ENCODE data around the gene MYH10.

MYH10 gene

GRCh38 chr17:8631554-8631877 lies 991 bp upstream of the MYH10 start:
- peaks cover 13% of the 10 kb centered on the region for H3K4me1 ChIP-seq (ENCODE audit: insufficient read depth, low read length)
- peak overlapping the region; percentile 68 for H3K9ac ChIP-seq (ENCODE audit: low read depth, low read length)

GRCh38 chr17:8630802-8631553 lies 453 bp upstream of the MYH10 start:
- peak overlapping the region; percentile 68 for H3K9ac ChIP-seq (ENCODE audit: low read depth, low read length)
- peaks cover 13% of the 10 kb centered on the region for H3K4me1 ChIP-seq (ENCODE audit: insufficient read depth, low read length)
- no peaks in the 10 kb centered on the region for H3K9me3 ChIP-seq (ENCODE audit: control insufficient read depth, insufficient read depth, low read length)
- no peaks in the 10 kb centered on the region for H3K36me3 ChIP-seq (ENCODE audit: insufficient read depth, low read length)

More at GRCh38 chr17:8631554-8631877, 991 bp upstream of the MYH10 start:
- Histone ChIP-seq H3K36me3 (ENCODE audit: insufficient read depth, low read length) (no peaks in the 10 kb centered on the region), H3K9me3 (ENCODE audit: control insufficient read depth, insufficient read depth, low read length) (no peaks in the 10 kb centered on the region)

GRCh38 chr17:8629371-8630226 lies 926 bp downstream of the MYH10 start:
- peak overlapping the region; percentile 95 for H3K9ac ChIP-seq (ENCODE audit: low read depth, low read length)
- H3K36me3 ChIP-seq (ENCODE audit: insufficient read depth, low read length), result no peaks in the 10 kb centered on the region
- peaks cover 13% of the 10 kb centered on the region for H3K4me1 ChIP-seq (ENCODE audit: insufficient read depth, low read length)
- H3K9me3 ChIP-seq (ENCODE audit: control insufficient read depth, insufficient read depth, low read length), result no peaks in the 10 kb centered on the region

GRCh38 chr17:8628609-8629169 lies 1.8 kb downstream of the MYH10 start:
- Histone ChIP-seq H3K9ac (ENCODE audit: low read depth, low read length) (peak overlapping the region; percentile 95), H3K9me3 (ENCODE audit: control insufficient read depth, insufficient read depth, low read length) (no peaks in the 10 kb centered on the region), H3K36me3 (ENCODE audit: insufficient read depth, low read length) (no peaks in the 10 kb centered on the region), H3K4me1 (ENCODE audit: insufficient read depth, low read length) (peaks cover 20% of the 10 kb centered on the region)

GRCh38 chr17:8628172-8628571 lies 2.4 kb downstream of the MYH10 start:
- Histone ChIP-seq H3K9ac (ENCODE audit: low read depth, low read length) (peak overlapping the region; percentile 95; the same call in 1 of the 2 replicates), H3K9me3 (ENCODE audit: control insufficient read depth, insufficient read depth, low read length) (no peaks in the 10 kb centered on the region), H3K4me1 (ENCODE audit: insufficient read depth, low read length) (peaks cover 20% of the 10 kb centered on the region), H3K36me3 (ENCODE audit: insufficient read depth, low read length) (no peaks in the 10 kb centered on the region)

- Histone ChIP-seq H3K9ac (ENCODE audit: low read depth, low read length) (no peak overlapping the region), H3K36me3 (ENCODE audit: insufficient read depth, low read length) (peaks cover 13% of the 10 kb centered on the region), H3K9me3 (ENCODE audit: control insufficient read depth, insufficient read depth, low read length) (no peaks in the 10 kb centered on the region), H3K4me1 (ENCODE audit: insufficient read depth, low read length) (peaks cover 22% of the 10 kb centered on the region)
Measured at GRCh38 chr17:8623591-8623990, 6.9 kb downstream of the MYH10 start.

GRCh38 chr17:8622191-8622590 lies 8.3 kb downstream of the MYH10 start:
- no peak overlapping the region for H3K9ac ChIP-seq (ENCODE audit: low read depth, low read length)
- peaks cover 13% of the 10 kb centered on the region for H3K36me3 ChIP-seq (ENCODE audit: insufficient read depth, low read length)
- H3K4me1 ChIP-seq (ENCODE audit: insufficient read depth, low read length), result peaks cover 11% of the 10 kb centered on the region
- H3K9me3 ChIP-seq (ENCODE audit: control insufficient read depth, insufficient read depth, low read length), result no peaks in the 10 kb centered on the region

GRCh38 chr17:8621585-8621984 lies 8.9 kb downstream of the MYH10 start:
- Histone ChIP-seq H3K9ac (ENCODE audit: low read depth, low read length) (no peak overlapping the region), H3K9me3 (ENCODE audit: control insufficient read depth, insufficient read depth, low read length) (no peaks in the 10 kb centered on the region), H3K36me3 (ENCODE audit: insufficient read depth, low read length) (peaks cover 13% of the 10 kb centered on the region), H3K4me1 (ENCODE audit: insufficient read depth, low read length) (peaks cover 11% of the 10 kb centered on the region)

- Histone ChIP-seq H3K36me3 (ENCODE audit: insufficient read depth, low read length) (peaks cover 13% of the 10 kb centered on the region), H3K9me3 (ENCODE audit: control insufficient read depth, insufficient read depth, low read length) (no peaks in the 10 kb centered on the region), H3K4me1 (ENCODE audit: insufficient read depth, low read length) (peaks cover 9% of the 10 kb centered on the region), H3K9ac (ENCODE audit: low read depth, low read length) (no peak overlapping the region)
Measured at GRCh38 chr17:8619294-8619693, 11.2 kb downstream of the MYH10 start.

- Histone ChIP-seq H3K9ac (ENCODE audit: low read depth, low read length) (no peak overlapping the region), H3K9me3 (ENCODE audit: control insufficient read depth, insufficient read depth, low read length) (no peaks in the 10 kb centered on the region), H3K36me3 (ENCODE audit: insufficient read depth, low read length) (peaks cover 13% of the 10 kb centered on the region), H3K4me1 (ENCODE audit: insufficient read depth, low read length) (peaks cover 4% of the 10 kb centered on the region; the same call in 1 of the 2 replicates)
Measured at GRCh38 chr17:8618825-8619224, 11.7 kb downstream of the MYH10 start.

- Histone ChIP-seq H3K4me1 (ENCODE audit: insufficient read depth, low read length) (no peaks in the 10 kb centered on the region), H3K9me3 (ENCODE audit: control insufficient read depth, insufficient read depth, low read length) (no peaks in the 10 kb centered on the region), H3K36me3 (ENCODE audit: insufficient read depth, low read length) (0 out of 2 replicates have a peak, but pooled peaks cover 3% of the 10 kb centered on the region), H3K9ac (ENCODE audit: low read depth, low read length) (no peak overlapping the region)
Measured at GRCh38 chr17:8614988-8615387, 15.5 kb downstream of the MYH10 start.

- Histone ChIP-seq H3K4me1 (ENCODE audit: insufficient read depth, low read length) (peaks cover 7% of the 10 kb centered on the region; the same call in 1 of the 2 replicates), H3K9me3 (ENCODE audit: control insufficient read depth, insufficient read depth, low read length) (no peaks in the 10 kb centered on the region), H3K36me3 (ENCODE audit: insufficient read depth, low read length) (0 out of 2 replicates have a peak, but pooled peaks cover 3% of the 10 kb centered on the region), H3K9ac (ENCODE audit: low read depth, low read length) (no peak overlapping the region)
Measured at GRCh38 chr17:8611619-8612298, 18.8 kb downstream of the MYH10 start.

- H3K4me1 ChIP-seq (ENCODE audit: insufficient read depth, low read length), result peaks cover 7% of the 10 kb centered on the region; the same call in 1 of the 2 replicates
- H3K9ac ChIP-seq (ENCODE audit: low read depth, low read length), result no peak overlapping the region
- no peaks in the 10 kb centered on the region for H3K9me3 ChIP-seq (ENCODE audit: control insufficient read depth, insufficient read depth, low read length)
- H3K36me3 ChIP-seq (ENCODE audit: insufficient read depth, low read length), result 0 out of 2 replicates have a peak, but pooled peaks cover 3% of the 10 kb centered on the region
Measured at GRCh38 chr17:8611137-8611536, 19.4 kb downstream of the MYH10 start.

GRCh38 chr17:8610558-8610957 lies 20.0 kb downstream of the MYH10 start:
- no peaks in the 10 kb centered on the region for H3K9me3 ChIP-seq (ENCODE audit: control insufficient read depth, insufficient read depth, low read length)
- no peak overlapping the region for H3K9ac ChIP-seq (ENCODE audit: low read depth, low read length)
- H3K36me3 ChIP-seq (ENCODE audit: insufficient read depth, low read length), result 0 out of 2 replicates have a peak, but pooled peaks cover 3% of the 10 kb centered on the region
- H3K4me1 ChIP-seq (ENCODE audit: insufficient read depth, low read length), result peaks cover 7% of the 10 kb centered on the region; the same call in 1 of the 2 replicates
